Lower leg skin (tissue), 3 donors: ENCODE measurements around the gene KCNT1.

Experiments
- POLR2A ChIP-seq, 2 donors: fragments of 450-650 bp; IDR thresholded peaks; one replicate each; pipeline ENCODE4 v1.6.1; 2016 to 2017; ENCODE audit warnings: antibody characterized with exemption in 2 of 2, mild to moderate bottlenecking in 1 of 2, moderate library complexity in 1 of 2
- TF ChIP-seq, protein P1 (sequence below), 3 donors: fragments of 450-650 bp; IDR thresholded peaks; one replicate each; pipeline ENCODE4 v1.5.1; 2016; ENCODE audit warnings: antibody characterized with exemption in 3 of 3, mild to moderate bottlenecking in 3 of 3, moderate library complexity in 2 of 3

GRCh38 chr9:135774239-135774747 is 72.3 kb downstream of the KCNT1 start:
- TF ChIP-seq, protein P1, sequence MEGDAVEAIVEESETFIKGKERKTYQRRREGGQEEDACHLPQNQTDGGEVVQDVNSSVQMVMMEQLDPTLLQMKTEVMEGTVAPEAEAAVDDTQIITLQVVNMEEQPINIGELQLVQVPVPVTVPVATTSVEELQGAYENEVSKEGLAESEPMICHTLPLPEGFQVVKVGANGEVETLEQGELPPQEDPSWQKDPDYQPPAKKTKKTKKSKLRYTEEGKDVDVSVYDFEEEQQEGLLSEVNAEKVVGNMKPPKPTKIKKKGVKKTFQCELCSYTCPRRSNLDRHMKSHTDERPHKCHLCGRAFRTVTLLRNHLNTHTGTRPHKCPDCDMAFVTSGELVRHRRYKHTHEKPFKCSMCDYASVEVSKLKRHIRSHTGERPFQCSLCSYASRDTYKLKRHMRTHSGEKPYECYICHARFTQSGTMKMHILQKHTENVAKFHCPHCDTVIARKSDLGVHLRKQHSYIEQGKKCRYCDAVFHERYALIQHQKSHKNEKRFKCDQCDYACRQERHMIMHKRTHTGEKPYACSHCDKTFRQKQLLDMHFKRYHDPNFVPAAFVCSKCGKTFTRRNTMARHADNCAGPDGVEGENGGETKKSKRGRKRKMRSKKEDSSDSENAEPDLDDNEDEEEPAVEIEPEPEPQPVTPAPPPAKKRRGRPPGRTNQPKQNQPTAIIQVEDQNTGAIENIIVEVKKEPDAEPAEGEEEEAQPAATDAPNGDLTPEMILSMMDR (IDR thresholded peaks at IDR 0.05), result peak in 1 of 3 donors; percentile 28
- no peak for TF ChIP-seq POLR2A (IDR thresholded peaks at IDR 0.05)
